ENCODE measurements around the gene WDR54. TPM values are rescaled to one million over a fixed set of nuclear protein-coding genes. Genes with fewer than 3 reads are reported as not detected.

WDR54 gene
- total and polyA plus RNA-seq, 4 donors = 1.7 to 4.2 (median 3.1) TPM

- 72% methylated on average over 5 of the region's 5 CpGs for WGBS
- H3K36me3 ChIP-seq (ENCODE audit: control insufficient read depth in 4 of 4, insufficient read depth in 3 of 4, low read depth in 1 of 4, low read length in 3 of 4) = peaks cover 10 to 41% (median 27%) of the 10 kb centered on the region in 4 donors
- no peak for TF ChIP-seq FOXA1 (IDR thresholded peaks at IDR 0.05)
- TF ChIP-seq HNF4G (IDR thresholded peaks at IDR 0.05) = no peak
- no peak for TF ChIP-seq YY1 (IDR thresholded peaks at IDR 0.05)
- TF ChIP-seq, protein P1, sequence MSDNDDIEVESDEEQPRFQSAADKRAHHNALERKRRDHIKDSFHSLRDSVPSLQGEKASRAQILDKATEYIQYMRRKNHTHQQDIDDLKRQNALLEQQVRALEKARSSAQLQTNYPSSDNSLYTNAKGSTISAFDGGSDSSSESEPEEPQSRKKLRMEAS (IDR thresholded peaks at IDR 0.05) = no peak
- TF ChIP-seq, protein P2, sequence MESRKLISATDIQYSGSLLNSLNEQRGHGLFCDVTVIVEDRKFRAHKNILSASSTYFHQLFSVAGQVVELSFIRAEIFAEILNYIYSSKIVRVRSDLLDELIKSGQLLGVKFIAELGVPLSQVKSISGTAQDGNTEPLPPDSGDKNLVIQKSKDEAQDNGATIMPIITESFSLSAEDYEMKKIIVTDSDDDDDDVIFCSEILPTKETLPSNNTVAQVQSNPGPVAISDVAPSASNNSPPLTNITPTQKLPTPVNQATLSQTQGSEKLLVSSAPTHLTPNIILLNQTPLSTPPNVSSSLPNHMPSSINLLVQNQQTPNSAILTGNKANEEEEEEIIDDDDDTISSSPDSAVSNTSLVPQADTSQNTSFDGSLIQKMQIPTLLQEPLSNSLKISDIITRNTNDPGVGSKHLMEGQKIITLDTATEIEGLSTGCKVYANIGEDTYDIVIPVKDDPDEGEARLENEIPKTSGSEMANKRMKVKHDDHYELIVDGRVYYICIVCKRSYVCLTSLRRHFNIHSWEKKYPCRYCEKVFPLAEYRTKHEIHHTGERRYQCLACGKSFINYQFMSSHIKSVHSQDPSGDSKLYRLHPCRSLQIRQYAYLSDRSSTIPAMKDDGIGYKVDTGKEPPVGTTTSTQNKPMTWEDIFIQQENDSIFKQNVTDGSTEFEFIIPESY (IDR thresholded peaks at IDR 0.05) = no peak
- no peak for TF ChIP-seq CTCF (IDR thresholded peaks at IDR 0.05; ENCODE audit: low read depth, low read length, missing input control)
- no peak for TF ChIP-seq NR2F2 (IDR thresholded peaks at IDR 0.05)
- no peak for TF ChIP-seq GABPA (IDR thresholded peaks at IDR 0.05 in 1 of 2, conservative IDR thresholded peaks at IDR 0.05 in 1 of 2)
- TF ChIP-seq FOXA2 (IDR thresholded peaks at IDR 0.05) = no peak
- no peak for TF ChIP-seq TAF1 (conservative IDR thresholded peaks at IDR 0.05)
- TF ChIP-seq HNF4A (conservative IDR thresholded peaks at IDR 0.05) = no peak
- H3K9me3 ChIP-seq (ENCODE audit: control insufficient read depth in 4 of 4, low read length in 3 of 4) = no peaks in the 10 kb centered on the region
- H3K27me3 ChIP-seq (ENCODE audit: control insufficient read depth in 4 of 4, insufficient read depth in 4 of 4, low read length in 3 of 4) = no peaks in the 10 kb centered on the region
- H3K4me3 ChIP-seq (ENCODE audit: low read depth in 1 of 3, low read length in 3 of 3) = no peak overlapping the region
- peaks cover 6 to 22% (median 15%) of the 10 kb centered on the region in 4 donors for H3K4me1 ChIP-seq (ENCODE audit: control insufficient read depth in 4 of 4, insufficient read depth in 4 of 4, low read length in 3 of 4)
- DNase-seq (ENCODE audit: low spot score) = no peak
- no peak overlapping the region for H3K9ac ChIP-seq (ENCODE audit: low read depth in 1 of 2, low read length in 2 of 2)
- H3K27ac ChIP-seq (ENCODE audit: low read depth in 1 of 2, low read length in 2 of 2) = no peak overlapping the region
Measured at GRCh38 chr2:74424139-74424992, 2.8 kb downstream of the WDR54 start.

DNA sequence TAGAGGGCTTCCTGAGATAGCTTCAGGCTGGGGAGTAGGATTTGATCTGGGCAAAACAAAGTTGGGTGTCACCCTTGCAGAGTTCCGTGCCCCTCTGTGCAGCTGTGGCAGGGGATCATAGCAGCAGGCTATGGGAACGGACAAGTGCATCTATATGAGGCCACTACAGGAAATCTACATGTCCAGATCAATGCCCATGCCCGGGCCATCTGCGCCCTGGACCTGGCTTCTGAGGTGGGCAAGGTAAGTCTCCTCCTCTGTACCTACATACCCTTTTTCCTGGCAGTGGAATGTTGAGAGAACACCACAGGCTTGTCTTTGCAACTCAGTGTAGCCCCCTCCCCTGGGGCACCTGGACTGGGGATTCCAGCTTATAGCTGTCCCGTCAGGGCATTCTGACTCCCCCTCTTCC lies 3.5 kb downstream of the WDR54 start:
- DNase-seq (ENCODE audit: low spot score) = no peak
- WGBS = 92% methylated on average over 5 of the region's 5 CpGs
- H3K27me3 ChIP-seq (ENCODE audit: control insufficient read depth in 4 of 4, insufficient read depth in 4 of 4, low read length in 3 of 4) = no peaks in the 10 kb centered on the region
- H3K4me1 ChIP-seq (ENCODE audit: control insufficient read depth in 4 of 4, insufficient read depth in 4 of 4, low read length in 3 of 4) = peaks cover 6 to 28% (median 21%) of the 10 kb centered on the region in 4 donors
- no peak overlapping the region for H3K9ac ChIP-seq (ENCODE audit: low read depth in 1 of 2, low read length in 2 of 2)
- peaks cover 10 to 41% (median 27%) of the 10 kb centered on the region in 4 donors for H3K36me3 ChIP-seq (ENCODE audit: control insufficient read depth in 4 of 4, insufficient read depth in 3 of 4, low read depth in 1 of 4, low read length in 3 of 4)
- no peak for TF ChIP-seq RXRA (IDR thresholded peaks at IDR 0.05)
- no peak for TF ChIP-seq RAD21 (IDR thresholded peaks at IDR 0.05)
- TF ChIP-seq CTCF (IDR thresholded peaks at IDR 0.05; ENCODE audit: low read depth, low read length, missing input control) = no peak
- TF ChIP-seq FOXA1 (IDR thresholded peaks at IDR 0.05) = no peak
- no peak for TF ChIP-seq HNF4A (conservative IDR thresholded peaks at IDR 0.05)
- TF ChIP-seq EGR1 (IDR thresholded peaks at IDR 0.05; ENCODE audit: low read depth in 2 of 2) = no peak
- H3K4me3 ChIP-seq (ENCODE audit: low read depth in 1 of 3, low read length in 3 of 3) = no peak overlapping the region
- H3K27ac ChIP-seq (ENCODE audit: low read depth in 1 of 2, low read length in 2 of 2) = no peak overlapping the region
- no peaks in the 10 kb centered on the region for H3K9me3 ChIP-seq (ENCODE audit: control insufficient read depth in 4 of 4, low read length in 3 of 4)

All from liver (tissue), 9 donors.